NT2/D1 (cell line): ENCODE measurements around the gene HDDC3.

Experiments
- DNase-seq: peaks from one replicate; pipeline ENCODE4 v3.0.0-alpha.2; 2011; ENCODE audit warnings: low read depth, low spot score
- H3K27me3 ChIP-seq: 2 replicates; pipeline ENCODE4 v1.6.0; 2011; ENCODE audit warnings: mild to moderate bottlenecking; ENCODE audit not compliant: insufficient read length, insufficient read depth
- H3K36me3 ChIP-seq: 2 replicates; pipeline ENCODE4 v1.6.1; 2011; ENCODE audit warnings: mild to moderate bottlenecking, low read length, mixed read lengths; ENCODE audit not compliant: insufficient read depth, insufficient read length
- H3K4me1 ChIP-seq: 2 replicates; pipeline ENCODE4 v1.5.1; 2011; ENCODE audit not compliant: insufficient read depth, insufficient read length
- H3K4me3 ChIP-seq: 2 replicates; pipeline ENCODE4 v1.5.1; 2011; ENCODE audit warnings: low read depth; ENCODE audit not compliant: insufficient read length
- H3K9ac ChIP-seq: 2 replicates; pipeline ENCODE4 v1.6.0; 2011; ENCODE audit warnings: low read depth; ENCODE audit not compliant: insufficient read length
- H3K9me3 ChIP-seq: 2 replicates; pipeline ENCODE4 v1.5.1; 2011; ENCODE audit warnings: mild to moderate bottlenecking, low read length; ENCODE audit not compliant: insufficient read depth
- SUZ12 ChIP-seq: IDR thresholded peaks from 2 replicates; pipeline ENCODE4 v1.6.1; 2011; ENCODE audit not compliant: insufficient read length, insufficient read depth; ENCODE audit errors: extremely low read depth
- YY1 ChIP-seq: IDR thresholded peaks from 2 replicates; pipeline ENCODE4 v1.6.1; 2011; ENCODE audit not compliant: insufficient read length, insufficient read depth
- ZNF274 ChIP-seq: IDR thresholded peaks from 2 replicates; pipeline ENCODE4 v1.6.1; 2011; ENCODE audit warnings: mild to moderate bottlenecking, low read depth, low read length

The HDDC3 gene

GRCh38 chr15:90968434-90968833, 36.1 kb upstream of the HDDC3 start:
- no peak overlapping the region for H3K9ac ChIP-seq
- peaks cover 92% of the 10 kb centered on the region for H3K36me3 ChIP-seq
- DNase-seq: no peak
- no peaks in the 10 kb centered on the region for H3K27me3 ChIP-seq
- H3K4me1 ChIP-seq: peaks cover 2% of the 10 kb centered on the region
- TF ChIP-seq YY1 (no peak), SUZ12 (no peak), ZNF274 (no peak)
- no peaks in the 10 kb centered on the region for H3K9me3 ChIP-seq
- no peak overlapping the region for H3K4me3 ChIP-seq

- DNase-seq: no peak
- Histone ChIP-seq H3K27me3 (no peaks in the 10 kb centered on the region), H3K9ac (no peak overlapping the region), H3K4me3 (no peak overlapping the region), H3K4me1 (peaks cover 2% of the 10 kb centered on the region), H3K9me3 (no peaks in the 10 kb centered on the region), H3K36me3 (peaks cover 88% of the 10 kb centered on the region)
- TF ChIP-seq SUZ12 (no peak), YY1 (no peak), ZNF274 (no peak)
Observed at GRCh38 chr15:90967206-90967605, 34.9 kb upstream of the HDDC3 start.

GRCh38 chr15:90966262-90966661, 33.9 kb upstream of the HDDC3 start:
- Histone ChIP-seq H3K36me3 (peaks cover 89% of the 10 kb centered on the region), H3K27me3 (no peaks in the 10 kb centered on the region), H3K4me1 (peaks cover 2% of the 10 kb centered on the region), H3K9ac (no peak overlapping the region), H3K9me3 (no peaks in the 10 kb centered on the region), H3K4me3 (no peak overlapping the region)
- DNase-seq: no peak
- no peak for TF ChIP-seq ZNF274
- TF ChIP-seq YY1: no peak
- no peak for TF ChIP-seq SUZ12

GRCh38 chr15:90962021-90962420, 29.7 kb upstream of the HDDC3 start:
- no peaks in the 10 kb centered on the region for H3K9me3 ChIP-seq
- DNase-seq: no peak
- no peak overlapping the region for H3K4me3 ChIP-seq
- H3K36me3 ChIP-seq: peaks cover 72% of the 10 kb centered on the region
- TF ChIP-seq ZNF274 (no peak), YY1 (no peak), SUZ12 (no peak)
- peaks cover 10% of the 10 kb centered on the region for H3K4me1 ChIP-seq
- H3K27me3 ChIP-seq: peaks cover 7% of the 10 kb centered on the region
- no peak overlapping the region for H3K9ac ChIP-seq

- H3K4me3 ChIP-seq: no peak overlapping the region
- no peak for DNase-seq
- H3K9ac ChIP-seq: no peak overlapping the region
- no peaks in the 10 kb centered on the region for H3K9me3 ChIP-seq
- peaks cover 8% of the 10 kb centered on the region for H3K4me1 ChIP-seq
- H3K36me3 ChIP-seq: peaks cover 57% of the 10 kb centered on the region
- no peak for TF ChIP-seq ZNF274
- no peak for TF ChIP-seq YY1
- TF ChIP-seq SUZ12: no peak
- peaks cover 7% of the 10 kb centered on the region for H3K27me3 ChIP-seq
Observed at GRCh38 chr15:90960298-90961091, 28.1 kb upstream of the HDDC3 start.

- H3K4me1 ChIP-seq: peaks cover 8% of the 10 kb centered on the region
- no peak for TF ChIP-seq YY1
- no peak for TF ChIP-seq SUZ12
- TF ChIP-seq ZNF274: no peak
- H3K27me3 ChIP-seq: peaks cover 7% of the 10 kb centered on the region
- no peak overlapping the region for H3K4me3 ChIP-seq
- no peak for DNase-seq
- no peaks in the 10 kb centered on the region for H3K9me3 ChIP-seq
- no peak overlapping the region for H3K9ac ChIP-seq
- H3K36me3 ChIP-seq: peaks cover 51% of the 10 kb centered on the region
Observed at GRCh38 chr15:90959894-90960293, 27.5 kb upstream of the HDDC3 start.

GRCh38 chr15:90959028-90959595, 26.8 kb upstream of the HDDC3 start:
- no peak overlapping the region for H3K4me3 ChIP-seq
- DNase-seq: no peak
- peaks cover 7% of the 10 kb centered on the region for H3K27me3 ChIP-seq
- H3K4me1 ChIP-seq: peaks cover 8% of the 10 kb centered on the region
- TF ChIP-seq ZNF274 (no peak), SUZ12 (no peak), YY1 (no peak)
- H3K9ac ChIP-seq: no peak overlapping the region
- H3K9me3 ChIP-seq: no peaks in the 10 kb centered on the region
- peaks cover 47% of the 10 kb centered on the region for H3K36me3 ChIP-seq
